Measurements from ENCODE around the gene PBX1. TPM values are rescaled to one million over a fixed set of nuclear protein-coding genes. Genes with fewer than 3 reads are reported as not detected.

Gene PBX1
- total and polyA plus RNA-seq, 2 of the 4 experiments (the other 2 are of a cell fraction) = 13.9 to 17.9 TPM

GRCh38 chr1:164563721-164564360 is 4.9 kb downstream of the PBX1 start:
- Histone ChIP-seq H3K27me3 (ENCODE audit: control insufficient read depth, insufficient read depth, low read length) (no peaks in the 10 kb centered on the region), H2BK15ac (ENCODE audit: low read depth, low read length) (no peak overlapping the region), H2AK5ac (ENCODE audit: low read depth, low read length) (no peak overlapping the region), H3K4ac (ENCODE audit: low read depth, low read length) (no peak overlapping the region), H3K9me1 (ENCODE audit: insufficient read depth, low read length) (no peaks in the 10 kb centered on the region), H3K4me1 (ENCODE audit: control insufficient read depth, insufficient read depth, low read length) (peaks cover 3% of the 10 kb centered on the region), H2BK120ac (ENCODE audit: low read depth, low read length) (no peak overlapping the region), H3K4me3 (ENCODE audit: insufficient read depth, low read depth, low read length) (peak overlapping the region; percentile 44), H4K91ac (ENCODE audit: insufficient read depth, low read depth, low read length) (no peak overlapping the region), H4K5ac (ENCODE audit: low read depth, low read length) (no peak overlapping the region; the same call in 1 of the 2 replicates), H3K23ac (ENCODE audit: low read depth, low read length) (peak overlapping the region; percentile 76), H3K18ac (ENCODE audit: low read depth, low read length) (peak overlapping the region; percentile 61), H3K4me2 (ENCODE audit: low read depth, low read length) (peak overlapping the region; percentile 100), H4K20me1 (ENCODE audit: insufficient read depth, low read length) (no peaks in the 10 kb centered on the region), H4K8ac (ENCODE audit: low read depth in 2 of 2, low read length in 2 of 2) (peak overlapping the region in 1 of 2 experiments; percentile 47; a peak in 1 of 4 replicates), H2AFZ (replicated peaks; ENCODE audit: low read length, poor library complexity) (no peak overlapping the region), H2BK20ac (ENCODE audit: low read depth, low read length) (no peak overlapping the region), H3K79me1 (ENCODE audit: low read depth in 1 of 2, low read length in 2 of 2) (peaks cover 0 to 7% of the 10 kb centered on the region in 2 experiments; a peak in 2 of 4 replicates), H3K9ac (ENCODE audit: low read depth, low read length) (peak overlapping the region; percentile 45), H3K9me3 (ENCODE audit: control insufficient read depth, insufficient read depth, low read length) (no peaks in the 10 kb centered on the region), H3K14ac (replicated peaks; ENCODE audit: low read depth, low read length) (peak overlapping the region; percentile 52; the same call in 1 of the 2 replicates), H2AK9ac (replicated peaks; ENCODE audit: low read depth, low read length, poor library complexity) (no peak overlapping the region), H3K56ac (ENCODE audit: extremely low read depth, insufficient read depth, low read length) (peak overlapping the region; percentile 35), H2BK5ac (ENCODE audit: low read depth, low read length, poor library complexity, severe bottlenecking) (peak overlapping the region; percentile 66), H3K27ac (ENCODE audit: insufficient read depth, low read length) (peak overlapping the region; percentile 54; the same call in 1 of the 2 replicates), H3K36me3 (ENCODE audit: control insufficient read depth, insufficient read depth, low read length) (0 out of 2 replicates have a peak, but pooled peaks cover 2% of the 10 kb centered on the region)
- BruUV-seq (replicated peaks) = no TSS peak
- in situ Hi-C loops (cut with MboI; ENCODE audit: low sequenced_read_pairs) (loop anchor here (10.0 kb wide), 1 partner anchor 221 kb away; no protein-coding TSS in a partner anchor), dilution Hi-C loops (cut with HindIII; ENCODE audit: low sequenced_read_pairs, unreplicated experiment) (no loop called here), intact Hi-C loops (cut with micrococcal nuclease) (loop anchor here (1.0 kb wide), 1 partner anchor 13 kb away; no protein-coding TSS in a partner anchor)
- ChIA-PET POLR2A (ENCODE audit: unreplicated experiment) (interaction anchor here (0.6 kb wide), 1 partner anchor 193 kb away, joined by 4 read pairs; no protein-coding TSS in a partner anchor), CTCF (no interaction called here)
- ATAC-seq (ENCODE audit: low read depth) (no peak), DNase-seq (no peak)
- no CpG with 5 or more reads among the region's 10 CpGs for WGBS, 2 experiments (ENCODE audit: extremely low coverage in 2 of 2, insufficient read length in 1 of 2)
- TF ChIP-seq MAZ (IDR thresholded peaks at IDR 0.05; ENCODE audit: borderline replicate concordance, low read depth, low read length) (no peak), NFE2L2 (IDR thresholded peaks at IDR 0.05; ENCODE audit: low read depth, low read length) (no peak), ELK1 (IDR thresholded peaks at IDR 0.05; ENCODE audit: borderline replicate concordance, low read depth, low read length) (no peak), USF2 (IDR thresholded peaks at IDR 0.05; ENCODE audit: low read depth, low read length) (no peak), MAFK (IDR thresholded peaks at IDR 0.05; ENCODE audit: low read depth, low read length) (no peak)
